ENCODE results near the gene ABI3BP.
A peak's percentile ranks its signal among the peaks of the same experiment; 100 is the strongest.

ABI3BP gene

DNA sequence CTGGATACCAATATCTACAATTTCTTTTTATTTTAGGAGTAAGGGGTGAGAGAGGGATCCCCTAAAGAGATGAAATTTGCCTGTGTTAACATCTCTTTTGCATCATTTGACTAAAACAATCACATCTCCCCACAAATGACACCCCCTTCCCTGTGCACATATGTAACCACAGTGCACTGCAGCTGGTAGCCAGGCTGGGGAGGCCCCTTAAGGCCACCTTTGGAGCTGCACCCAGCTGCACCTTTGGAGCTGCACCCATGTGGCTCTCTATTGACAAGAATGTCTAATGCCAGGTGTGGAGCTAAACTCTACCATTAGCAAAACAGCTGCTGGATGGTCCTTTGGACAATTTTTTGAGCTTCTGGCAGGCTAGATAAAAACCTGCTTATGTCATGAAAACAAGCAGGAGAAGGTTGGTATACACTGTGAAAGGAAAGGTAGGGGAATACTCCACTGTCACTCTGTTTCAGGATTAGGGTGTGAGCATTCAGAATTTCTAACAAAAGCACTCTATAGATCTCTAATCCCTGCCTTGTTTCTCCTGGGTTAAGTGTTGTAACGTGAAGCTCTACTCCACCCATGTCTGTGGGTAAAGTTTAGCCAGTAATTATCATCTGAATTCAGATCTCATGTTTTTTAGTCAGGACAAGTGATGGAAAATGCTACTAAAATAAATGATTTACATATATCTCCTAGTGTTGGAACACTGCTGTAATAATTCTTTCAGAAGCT lies 231.8 kb downstream of the ABI3BP start:
- peak; percentile 26 for DNase-seq (ENCODE audit: low read depth, low spot score)
- H3K4me3 ChIP-seq (ENCODE audit: low read length): no peak overlapping the region

DNA sequence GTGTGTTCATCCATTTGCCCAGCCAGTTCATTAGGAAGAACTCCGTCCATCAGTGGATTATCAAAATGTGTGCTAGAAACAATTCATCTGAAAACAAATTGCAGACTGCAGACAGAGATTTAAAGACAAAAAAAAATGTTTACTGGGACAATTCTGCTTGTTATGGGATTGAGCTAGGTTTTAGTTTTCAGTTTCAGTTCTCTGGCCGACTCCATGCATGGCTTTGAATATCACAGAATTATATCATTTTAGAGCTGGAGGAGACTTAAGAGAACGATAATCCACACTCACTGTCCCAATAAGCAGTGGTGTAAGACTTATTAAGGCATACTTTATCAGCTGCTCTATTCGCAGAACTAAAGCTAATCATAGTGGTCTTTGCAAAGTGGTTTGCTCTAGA lies 232.8 kb downstream of the ABI3BP start:
- no peak overlapping the region for H3K4me3 ChIP-seq (ENCODE audit: low read length)
- DNase-seq (ENCODE audit: low read depth, low spot score): no peak

DNA sequence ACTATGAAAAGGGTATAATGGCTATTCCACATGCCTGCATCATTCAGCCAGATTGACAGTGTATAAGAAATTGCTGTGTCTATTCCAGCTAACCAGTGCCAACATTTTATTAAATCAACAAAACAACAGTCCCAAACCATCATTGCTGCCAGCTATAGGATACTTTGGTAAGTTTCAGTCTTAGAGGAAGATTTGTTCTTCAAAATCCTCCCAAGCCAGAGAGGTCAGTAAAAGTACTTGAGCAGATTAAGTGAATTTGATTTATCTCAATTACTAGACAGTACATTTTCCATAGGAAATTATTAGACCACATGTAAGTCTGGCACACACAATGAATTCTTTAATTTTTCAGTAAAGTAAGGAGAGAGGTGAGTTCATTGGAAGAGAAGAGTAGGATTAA lies 233.3 kb downstream of the ABI3BP start:
- H3K4me3 ChIP-seq (ENCODE audit: low read length): no peak overlapping the region
- no peak for DNase-seq (ENCODE audit: low read depth, low spot score)

DNA sequence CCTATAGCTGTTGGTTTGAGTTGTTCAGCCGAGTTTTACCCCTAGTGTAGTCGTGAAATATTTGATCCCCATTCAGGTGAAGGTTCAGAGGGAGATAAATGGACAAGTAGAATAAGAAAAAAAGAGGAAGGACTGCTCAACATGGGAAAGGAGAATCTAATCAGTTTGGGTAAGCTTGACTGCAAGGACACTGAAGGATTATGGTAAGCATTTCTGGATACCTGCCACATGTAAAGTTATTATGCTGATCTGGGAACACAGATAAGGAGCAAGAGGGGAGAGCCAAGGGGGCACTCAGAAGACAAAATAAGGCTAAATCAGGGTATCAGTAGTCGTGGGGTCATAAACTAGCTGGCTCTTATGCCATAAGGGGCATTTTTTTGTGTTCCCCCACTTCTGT lies 234.1 kb downstream of the ABI3BP start:
- DNase-seq (ENCODE audit: low read depth, low spot score): no peak
- H3K4me3 ChIP-seq (ENCODE audit: low read length): no peak overlapping the region

DNA sequence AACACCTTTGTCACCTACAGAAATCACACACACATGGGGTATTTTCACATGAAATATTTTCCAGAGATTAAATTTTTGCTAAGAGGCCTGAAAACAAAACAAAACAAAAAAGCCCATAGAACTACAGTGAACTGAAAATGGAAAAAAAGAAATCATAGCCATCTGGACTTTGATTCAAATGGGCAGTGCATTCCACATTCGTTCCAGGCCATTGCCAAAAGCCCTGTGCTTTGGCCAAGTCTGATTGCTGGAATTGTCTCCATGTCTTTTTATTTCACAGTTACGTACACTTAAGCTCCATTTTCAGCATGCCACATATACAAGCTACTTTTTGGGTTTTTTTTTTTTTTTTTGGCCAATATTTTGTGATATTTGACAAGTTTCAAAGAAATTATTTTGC lies 236.8 kb downstream of the ABI3BP start:
- DNase-seq (ENCODE audit: low read depth, low spot score): no peak
- no peak overlapping the region for H3K4me3 ChIP-seq (ENCODE audit: low read length)

DNA sequence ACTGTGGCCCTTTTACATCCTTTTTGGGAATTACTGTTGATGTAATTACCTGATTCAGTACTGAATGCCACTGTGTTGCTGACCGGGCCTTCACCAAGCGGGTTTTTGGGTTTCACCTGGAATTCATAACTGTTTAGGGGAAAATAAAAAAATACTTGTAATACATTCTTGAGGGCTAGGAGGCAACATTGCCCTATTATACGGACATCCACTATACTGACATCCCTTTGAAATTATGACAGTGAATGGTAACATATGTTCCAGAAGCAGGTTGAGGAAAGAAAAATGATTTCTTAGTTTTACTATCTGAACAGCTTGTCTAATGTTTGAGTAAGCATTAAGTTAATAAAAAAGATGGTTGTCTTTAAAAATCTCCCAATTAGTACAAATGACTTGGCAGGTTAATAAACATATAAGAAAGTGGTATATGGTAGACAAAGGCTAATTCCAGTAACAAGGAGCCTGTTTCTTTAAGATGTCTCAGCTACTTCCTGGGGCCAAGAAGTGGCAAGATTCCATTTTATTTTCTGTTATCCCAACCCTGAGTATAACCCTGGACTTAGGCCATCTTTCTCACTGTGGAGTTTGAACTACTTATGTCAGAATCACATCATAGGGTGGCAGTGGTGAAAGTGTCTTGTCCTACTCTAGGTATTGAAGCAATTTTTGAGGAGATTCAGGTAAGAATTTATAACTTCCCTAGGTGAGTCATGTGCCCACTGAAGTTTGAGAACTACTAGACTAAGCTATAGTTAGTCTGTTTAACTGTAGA lies 238.5 kb downstream of the ABI3BP start:
- H3K4me3 ChIP-seq (ENCODE audit: low read length): no peak overlapping the region
- no peak for DNase-seq (ENCODE audit: low read depth, low spot score)

DNA sequence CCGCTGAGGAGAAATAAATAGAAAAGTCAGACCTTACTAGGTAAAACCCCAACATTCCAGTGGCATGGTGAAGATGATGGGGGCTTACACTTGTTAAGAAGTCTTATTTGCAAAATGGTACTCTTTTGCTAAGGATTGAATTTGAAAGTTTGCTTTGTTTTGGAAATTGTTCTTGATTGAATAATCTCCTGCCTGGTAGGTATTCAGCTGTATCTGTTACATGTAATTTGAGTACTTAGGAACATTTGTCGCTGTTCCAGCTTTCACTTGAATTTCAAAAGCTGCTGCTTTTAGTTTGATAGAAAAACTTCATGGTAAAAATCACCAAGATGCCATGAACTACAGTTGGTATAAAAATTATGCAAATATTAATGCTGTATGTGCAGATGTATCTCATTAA lies 239.4 kb downstream of the ABI3BP start:
- no peak overlapping the region for H3K4me3 ChIP-seq (ENCODE audit: low read length)
- DNase-seq (ENCODE audit: low read depth, low spot score): no peak

DNA sequence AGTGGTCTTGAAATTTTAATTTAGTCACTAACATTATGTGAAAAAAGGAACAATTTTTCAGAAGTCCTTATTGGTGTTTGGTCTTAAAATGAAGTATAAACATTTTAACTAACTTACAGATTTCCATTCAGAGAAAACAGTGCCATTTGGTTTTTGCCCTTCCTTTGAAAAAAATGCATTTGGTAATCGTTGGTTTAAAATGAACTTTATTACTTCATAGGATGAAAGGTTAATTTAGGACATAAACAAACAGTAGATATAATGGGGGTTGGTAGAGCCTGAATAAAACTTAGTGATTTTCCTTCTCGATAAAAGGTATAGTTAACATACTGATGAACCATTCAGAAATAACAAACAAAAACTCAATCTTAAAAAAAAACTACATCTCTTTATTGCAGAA lies 244.3 kb downstream of the ABI3BP start:
- DNase-seq (ENCODE audit: low read depth, low spot score): no peak
- no peak overlapping the region for H3K4me3 ChIP-seq (ENCODE audit: low read length)

DNA sequence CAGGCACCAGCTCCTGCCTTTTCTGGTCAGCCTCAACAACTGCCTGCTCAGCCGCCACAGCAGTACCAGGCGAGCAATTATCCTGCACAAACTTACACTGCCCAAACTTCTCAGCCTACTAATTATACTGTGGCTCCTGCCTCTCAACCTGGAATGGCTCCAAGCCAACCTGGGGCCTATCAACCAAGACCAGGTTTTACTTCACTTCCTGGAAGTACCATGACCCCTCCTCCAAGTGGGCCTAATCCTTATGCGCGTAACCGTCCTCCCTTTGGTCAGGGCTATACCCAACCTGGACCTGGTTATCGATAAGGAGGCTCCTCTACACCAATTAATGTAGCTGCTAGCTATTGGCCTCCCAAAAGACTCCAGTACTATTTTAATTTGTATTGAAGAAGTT lies 245.0 kb downstream of the ABI3BP start:
- no peak overlapping the region for H3K4me3 ChIP-seq (ENCODE audit: low read length)
- no peak for DNase-seq (ENCODE audit: low read depth, low spot score)

DNA sequence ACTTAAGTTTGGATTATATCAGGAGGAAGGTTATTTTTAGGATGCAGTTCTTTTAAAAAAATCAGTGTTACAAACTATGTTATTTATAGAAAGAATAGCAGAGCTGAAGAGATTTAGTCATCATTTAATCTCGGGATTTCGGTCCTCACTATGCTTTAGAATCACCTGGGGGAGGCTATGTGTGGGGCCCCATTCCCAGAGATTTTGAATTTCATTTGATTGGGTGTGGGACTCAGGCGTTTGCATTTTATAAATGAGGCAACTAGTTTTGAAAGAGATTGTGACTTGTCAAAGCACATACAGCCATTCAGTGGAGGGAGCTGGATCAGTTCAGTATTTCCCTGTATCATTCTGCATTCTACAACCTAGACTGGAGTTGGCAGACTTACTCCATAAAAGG lies 247.1 kb downstream of the ABI3BP start:
- no peak for DNase-seq (ENCODE audit: low read depth, low spot score)
- no peak overlapping the region for H3K4me3 ChIP-seq (ENCODE audit: low read length)

DNA sequence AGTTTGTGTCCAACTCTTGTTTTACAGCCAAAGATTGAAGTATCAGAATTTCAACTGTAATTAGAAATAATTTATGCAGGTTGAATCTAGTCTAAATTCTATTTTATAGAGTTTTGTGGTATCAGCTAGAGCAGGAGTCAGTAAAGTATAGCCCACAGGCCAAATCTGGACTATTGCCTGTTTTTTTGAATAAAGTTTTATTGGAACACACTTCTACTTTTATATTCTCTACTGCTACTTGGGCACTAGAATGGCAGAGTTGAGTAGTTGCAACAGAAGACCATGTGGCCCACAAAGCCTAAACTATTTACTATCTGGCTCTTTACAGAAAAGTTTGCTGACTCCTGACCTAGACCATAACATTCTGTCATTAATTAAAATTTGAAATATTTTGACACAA lies 247.6 kb downstream of the ABI3BP start:
- no peak overlapping the region for H3K4me3 ChIP-seq (ENCODE audit: low read length)
- DNase-seq (ENCODE audit: low read depth, low spot score): no peak

DNA sequence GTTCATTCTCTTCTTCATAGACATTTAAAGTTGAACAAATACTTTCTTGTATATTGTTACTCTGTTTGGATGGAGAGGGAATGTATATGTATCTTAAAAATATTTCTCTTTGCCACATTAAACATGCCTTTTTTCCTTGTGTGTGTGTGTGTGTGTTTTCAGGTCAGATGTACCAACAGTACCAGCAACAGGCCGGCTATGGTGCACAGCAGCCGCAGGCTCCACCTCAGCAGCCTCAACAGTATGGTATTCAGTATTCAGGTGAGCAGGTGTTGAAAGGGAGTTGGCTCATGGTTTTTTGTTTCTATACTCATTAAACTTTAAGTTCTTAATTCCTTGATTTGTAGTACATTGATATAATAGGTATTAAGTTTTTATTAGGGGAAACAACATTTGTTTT lies 248.6 kb downstream of the ABI3BP start:
- no peak for DNase-seq (ENCODE audit: low read depth, low spot score)
- no peak overlapping the region for H3K4me3 ChIP-seq (ENCODE audit: low read length)

DNA sequence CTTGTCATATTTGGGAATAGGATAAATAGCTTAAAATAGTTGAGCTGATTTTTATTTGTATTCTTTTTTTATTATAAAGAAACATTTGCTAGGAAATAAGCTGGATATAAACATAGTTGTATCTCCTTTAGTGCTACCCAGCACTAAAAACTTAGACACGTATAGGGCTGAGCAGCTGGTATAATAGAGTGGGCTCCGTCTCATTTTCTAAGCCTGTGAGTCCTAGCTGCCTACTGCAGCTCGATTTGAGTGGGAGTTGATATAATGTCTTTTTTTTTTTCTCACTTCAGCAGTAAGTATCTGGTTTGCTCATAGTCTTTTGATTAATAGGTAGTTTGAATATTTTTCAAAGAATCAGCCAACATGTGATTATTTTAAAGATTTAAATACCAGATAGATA lies 249.7 kb downstream of the ABI3BP start:
- DNase-seq (ENCODE audit: low read depth, low spot score): no peak
- H3K4me3 ChIP-seq (ENCODE audit: low read length): no peak overlapping the region

DNA sequence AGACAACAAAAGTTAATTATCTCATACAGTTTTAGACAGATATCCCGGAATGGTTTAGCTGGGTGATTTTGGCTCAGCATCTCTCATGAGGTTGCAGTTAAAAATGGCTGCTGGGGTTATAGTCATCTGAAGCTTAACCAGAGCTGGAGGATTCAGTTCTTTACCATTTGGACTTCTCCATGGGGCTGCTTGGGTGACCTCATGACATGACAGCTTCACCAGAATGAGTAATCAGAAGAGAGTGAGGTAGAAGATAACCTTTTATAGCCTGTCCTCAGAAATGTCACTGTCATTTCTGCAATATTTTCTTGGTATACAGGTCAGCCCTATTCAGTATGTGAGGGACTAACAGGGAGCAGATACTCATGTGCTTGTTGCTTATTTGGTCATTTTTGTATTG lies 253.0 kb downstream of the ABI3BP start:
- no peak overlapping the region for H3K4me3 ChIP-seq (ENCODE audit: low read length)
- no peak for DNase-seq (ENCODE audit: low read depth, low spot score)

DNA sequence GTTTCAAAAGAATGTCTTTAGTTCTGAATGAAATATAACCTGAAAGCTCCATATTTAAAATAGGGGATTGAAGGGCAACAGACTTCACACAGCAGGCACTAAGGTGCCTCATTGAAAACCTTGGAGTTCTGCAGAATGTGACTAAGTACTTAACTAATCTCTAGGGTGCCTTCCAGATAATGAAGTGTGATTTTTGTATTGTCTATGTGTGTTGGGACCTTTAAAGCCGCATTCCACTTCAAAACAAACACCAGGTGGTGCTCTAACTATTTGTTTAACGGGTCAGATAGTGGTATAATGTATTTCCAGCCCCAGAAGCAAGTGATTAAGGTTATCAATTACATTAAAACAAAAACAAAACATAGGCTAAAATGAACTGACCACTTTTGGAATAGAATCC lies 255.9 kb downstream of the ABI3BP start:
- H3K4me3 ChIP-seq (ENCODE audit: low read length): no peak overlapping the region
- no peak for DNase-seq (ENCODE audit: low read depth, low spot score)

DNA sequence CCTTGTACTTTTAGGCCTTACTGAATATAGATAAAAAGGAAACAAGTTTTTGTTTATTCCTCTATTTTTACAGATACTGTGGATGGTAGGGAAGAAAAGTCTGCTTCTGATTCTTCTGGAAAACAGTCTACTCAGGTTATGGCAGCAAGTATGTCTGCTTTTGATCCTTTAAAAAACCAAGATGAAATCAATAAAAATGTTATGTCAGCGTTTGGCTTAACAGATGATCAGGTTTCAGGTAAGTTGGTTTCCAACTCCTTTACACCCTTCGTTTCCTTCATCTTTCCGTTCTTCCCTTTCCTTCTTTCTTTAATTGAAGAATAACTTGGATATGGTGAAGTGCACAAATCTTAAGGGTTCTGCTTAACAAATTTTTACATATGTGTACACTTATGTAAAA lies 260.8 kb downstream of the ABI3BP start:
- no peak overlapping the region for H3K4me3 ChIP-seq (ENCODE audit: low read length)

DNA sequence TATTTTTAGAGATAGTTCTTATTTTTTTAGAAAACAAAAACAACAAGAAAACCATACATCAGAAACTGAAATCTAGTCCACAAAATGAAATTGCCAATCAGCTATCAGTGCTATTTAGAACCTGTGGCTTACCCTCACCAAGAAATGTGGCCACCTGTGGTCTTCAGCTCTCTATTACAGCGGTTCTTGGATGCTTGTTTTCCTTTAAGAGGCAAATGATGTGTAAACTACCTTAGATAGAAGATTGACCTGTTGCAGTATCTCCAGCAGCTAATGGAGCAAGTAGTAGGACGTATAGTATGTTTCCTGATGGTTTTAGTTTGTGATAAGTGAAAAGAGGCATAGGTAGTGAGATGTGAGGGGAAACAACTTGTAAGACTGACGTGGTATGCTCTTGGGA lies 262.7 kb downstream of the ABI3BP start:
- no peak for DNase-seq (ENCODE audit: low read depth, low spot score)
- H3K4me3 ChIP-seq (ENCODE audit: low read length): no peak overlapping the region

More for the DNA sequence above, 260.8 kb downstream of the ABI3BP start:
- no peak for DNase-seq (ENCODE audit: low read depth, low spot score)

DNA sequence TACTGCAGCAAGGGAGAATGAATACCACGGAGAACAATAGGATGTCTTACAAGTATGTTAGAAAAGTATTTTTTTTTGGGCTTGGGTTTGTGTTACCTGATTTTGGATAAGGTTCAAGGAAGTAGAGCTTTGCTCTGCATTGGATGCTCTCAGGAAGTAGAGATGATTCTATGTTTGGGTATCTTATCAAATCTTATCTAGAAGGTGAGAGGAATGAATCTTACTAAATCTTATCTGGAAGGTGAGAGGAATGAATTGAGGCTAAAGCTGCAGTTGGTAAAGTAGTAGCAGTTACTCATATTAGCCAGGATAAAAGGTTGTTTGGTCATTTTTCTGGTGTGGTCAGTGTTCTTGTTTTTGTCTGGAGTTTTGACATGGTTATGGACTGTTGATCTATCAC lies 266.5 kb downstream of the ABI3BP start:
- H3K4me3 ChIP-seq (ENCODE audit: low read length): no peak overlapping the region
- no peak for DNase-seq (ENCODE audit: low read depth, low spot score)

DNA sequence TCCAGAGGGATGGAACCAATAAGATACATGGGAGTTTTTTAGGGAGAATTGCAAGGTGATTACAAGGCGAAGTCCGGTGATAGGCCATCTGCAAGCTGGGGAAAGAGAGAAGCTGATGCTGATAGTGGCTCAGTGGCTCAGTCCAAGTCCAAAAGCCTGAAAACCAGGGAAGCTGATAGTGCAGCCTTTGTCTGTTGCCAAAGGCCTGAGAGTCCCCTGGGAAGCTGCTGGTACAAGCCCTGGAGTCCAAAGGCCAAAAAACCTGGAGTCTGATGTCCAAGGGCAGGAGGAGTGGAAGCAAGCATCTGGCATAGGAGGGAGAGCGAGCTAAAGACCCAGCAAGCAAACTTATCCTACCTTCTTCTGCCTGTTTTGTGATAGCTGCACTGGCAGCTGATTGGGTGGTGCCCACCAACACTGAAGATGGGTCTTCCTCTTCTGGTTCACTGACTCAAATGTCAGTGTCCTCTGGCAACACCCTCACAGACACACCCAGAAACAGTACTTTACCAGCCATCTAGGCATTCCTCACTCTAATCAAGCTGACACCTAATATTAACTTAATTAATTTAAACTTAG lies 267.2 kb downstream of the ABI3BP start:
- H3K4me3 ChIP-seq (ENCODE audit: low read length): no peak overlapping the region
- DNase-seq (ENCODE audit: low read depth, low spot score): no peak

DNA sequence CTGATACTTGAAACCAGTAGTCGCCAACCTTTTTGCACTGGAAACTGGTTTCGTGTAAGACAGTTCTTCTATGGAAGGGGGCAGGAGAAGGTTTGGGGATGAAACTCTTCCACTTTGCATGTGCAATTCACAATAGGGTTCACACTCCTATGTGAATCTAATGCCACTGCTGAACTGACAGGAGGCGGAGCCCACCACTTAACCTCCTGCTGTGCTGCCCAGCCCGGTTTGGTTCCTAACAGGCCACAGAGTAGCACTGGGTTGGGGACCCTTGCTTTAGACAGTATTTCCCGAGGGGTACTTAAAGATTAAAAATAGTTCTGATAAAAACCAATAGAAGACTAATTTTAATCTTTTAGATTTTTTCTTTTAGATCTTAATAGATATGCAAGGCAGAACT lies 272.8 kb downstream of the ABI3BP start:
- DNase-seq (ENCODE audit: low read depth, low spot score): no peak
- no peak overlapping the region for H3K4me3 ChIP-seq (ENCODE audit: low read length)

DNA sequence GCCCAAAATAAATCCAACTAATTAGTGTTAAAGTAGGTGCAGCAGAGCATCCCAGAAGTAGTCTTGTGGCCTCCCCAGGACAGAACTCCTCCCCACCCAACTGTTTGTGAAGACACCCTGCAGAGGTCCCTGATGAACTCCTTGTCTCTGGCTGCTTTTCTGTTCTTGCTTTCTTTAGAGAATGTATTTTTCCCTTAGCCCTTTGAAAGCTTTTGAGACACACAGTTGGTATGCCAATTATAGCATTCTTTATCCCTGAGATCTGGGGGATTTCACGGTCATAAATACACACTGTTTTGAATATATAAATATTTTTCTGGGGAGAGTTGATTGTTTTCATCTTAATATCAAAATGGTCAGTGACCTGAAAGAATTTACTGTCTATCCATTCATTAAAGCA lies 274.1 kb downstream of the ABI3BP start:
- no peak for DNase-seq (ENCODE audit: low read depth, low spot score)

More for the DNA sequence above, 274.1 kb downstream of the ABI3BP start:
- H3K4me3 ChIP-seq (ENCODE audit: low read length): no peak overlapping the region

Data from Jurkat, Clone E6-1 (cell line).